OCI-M2 (cell line): ENCODE measurements around the gene TEC.

Experiments
- DNase-seq: peaks from one replicate; lab custom pipeline; 2025; ENCODE audit not compliant: unreplicated experiment; lab: John Stamatoyannopoulos, UW

The TEC gene

GRCh38 chr4:48093991-48094416, 175.6 kb downstream of the TEC start:
- DNase-seq: no peak

- DNase-seq: no peak
Measured at GRCh38 chr4:48090621-48091020, 179.0 kb downstream of the TEC start.

- DNase-seq: no peak
Measured at GRCh38 chr4:48085821-48086589, 183.6 kb downstream of the TEC start.
